Prostate gland (tissue), 2 donors: Measurements from ENCODE around the gene ADGRG7.

ENCODE experiments used
- CTCF ChIP-seq, 4 experiments: fragments of 200-600 bp in 2 of 4; fragments of 450-650 bp in 2 of 4; sonication (generic) in 2 of 4; IDR thresholded peaks; 1 replicate in 3 of 4; 2 replicates in 1 of 4; pipeline ENCODE4 v1.5.1; 2016 to 2019; ENCODE audit warnings: antibody characterized with exemption in 4 of 4, mild to moderate bottlenecking in 2 of 4, moderate library complexity in 2 of 4
- POLR2AphosphoS5 ChIP-seq: sonication (generic); formaldehyde crosslinking; IDR thresholded peaks from one replicate; pipeline ENCODE4 v1.6.1; 2017; ENCODE audit warnings: antibody characterized with exemption

- TF ChIP-seq CTCF (IDR thresholded peaks at IDR 0.05) (no peak), POLR2AphosphoS5 (no peak)
Observed at GRCh38 chr3:100697172-100697571, 87.8 kb downstream of the ADGRG7 start.
